ENCODE data around the gene CREB1. TPM values are rescaled to one million over a fixed set of nuclear protein-coding genes. Genes with fewer than 3 reads are reported as not detected.

Gene CREB1
- total and polyA plus RNA-seq, 9 of the 15 experiments (the other 6 are each of a cell fraction or from before 2014, with no cell fraction given): 8.9 to 51.3 (median 19.5) TPM

DNA sequence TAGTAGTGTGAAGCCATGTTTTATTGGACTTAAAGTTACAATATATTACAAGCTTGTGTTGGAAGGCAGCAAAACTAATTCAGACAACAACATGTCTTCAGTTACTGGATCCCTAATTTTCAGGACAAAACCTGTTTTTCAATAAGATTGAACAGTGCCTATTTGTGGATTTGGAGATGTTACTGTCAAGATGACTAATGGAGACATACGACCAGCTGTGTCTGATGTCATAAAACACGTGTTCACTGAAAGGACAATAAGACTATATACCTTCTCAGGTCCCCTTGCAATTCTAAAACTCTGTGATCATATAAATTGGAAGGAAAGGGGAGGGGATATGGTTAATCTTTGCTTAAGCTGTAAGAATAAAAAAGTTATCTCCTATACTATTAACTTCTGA is 73.7 kb downstream of the CREB1 start (continued):
- TF ChIP-seq, protein P1, sequence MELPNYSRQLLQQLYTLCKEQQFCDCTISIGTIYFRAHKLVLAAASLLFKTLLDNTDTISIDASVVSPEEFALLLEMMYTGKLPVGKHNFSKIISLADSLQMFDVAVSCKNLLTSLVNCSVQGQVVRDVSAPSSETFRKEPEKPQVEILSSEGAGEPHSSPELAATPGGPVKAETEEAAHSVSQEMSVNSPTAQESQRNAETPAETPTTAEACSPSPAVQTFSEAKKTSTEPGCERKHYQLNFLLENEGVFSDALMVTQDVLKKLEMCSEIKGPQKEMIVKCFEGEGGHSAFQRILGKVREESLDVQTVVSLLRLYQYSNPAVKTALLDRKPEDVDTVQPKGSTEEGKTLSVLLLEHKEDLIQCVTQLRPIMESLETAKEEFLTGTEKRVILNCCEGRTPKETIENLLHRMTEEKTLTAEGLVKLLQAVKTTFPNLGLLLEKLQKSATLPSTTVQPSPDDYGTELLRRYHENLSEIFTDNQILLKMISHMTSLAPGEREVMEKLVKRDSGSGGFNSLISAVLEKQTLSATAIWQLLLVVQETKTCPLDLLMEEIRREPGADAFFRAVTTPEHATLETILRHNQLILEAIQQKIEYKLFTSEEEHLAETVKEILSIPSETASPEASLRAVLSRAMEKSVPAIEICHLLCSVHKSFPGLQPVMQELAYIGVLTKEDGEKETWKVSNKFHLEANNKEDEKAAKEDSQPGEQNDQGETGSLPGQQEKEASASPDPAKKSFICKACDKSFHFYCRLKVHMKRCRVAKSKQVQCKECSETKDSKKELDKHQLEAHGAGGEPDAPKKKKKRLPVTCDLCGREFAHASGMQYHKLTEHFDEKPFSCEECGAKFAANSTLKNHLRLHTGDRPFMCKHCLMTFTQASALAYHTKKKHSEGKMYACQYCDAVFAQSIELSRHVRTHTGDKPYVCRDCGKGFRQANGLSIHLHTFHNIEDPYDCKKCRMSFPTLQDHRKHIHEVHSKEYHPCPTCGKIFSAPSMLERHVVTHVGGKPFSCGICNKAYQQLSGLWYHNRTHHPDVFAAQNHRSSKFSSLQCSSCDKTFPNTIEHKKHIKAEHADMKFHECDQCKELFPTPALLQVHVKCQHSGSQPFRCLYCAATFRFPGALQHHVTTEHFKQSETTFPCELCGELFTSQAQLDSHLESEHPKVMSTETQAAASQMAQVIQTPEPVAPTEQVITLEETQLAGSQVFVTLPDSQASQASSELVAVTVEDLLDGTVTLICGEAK (IDR thresholded peaks at IDR 0.05): no peak
- TF ChIP-seq, protein P1 (CRISPR knock-in tag; IDR thresholded peaks at IDR 0.05): no peak

Data from K562 (cell line).